ENCODE data around the gene G3BP1.

The G3BP1 gene

GRCh38 chr5:151798674-151799073 lies 26.9 kb downstream of the G3BP1 start:
- Histone ChIP-seq H3F3A (ENCODE audit: low read depth) (no peaks in the 10 kb centered on the region), H3K27me3 (ENCODE audit: insufficient read depth, low read length, poor library complexity, severe bottlenecking) (no peaks in the 10 kb centered on the region), H4K20me1 (ENCODE audit: insufficient read depth, low read length, poor library complexity, severe bottlenecking) (peaks cover 70% of the 10 kb centered on the region), H2AFZ (ENCODE audit: low read length) (no peak overlapping the region), H3K79me2 (ENCODE audit: insufficient read depth, low read length) (peaks cover 44% of the 10 kb centered on the region), H3K4me2 (ENCODE audit: low read depth, low read length, poor library complexity, severe bottlenecking) (no peak overlapping the region), H3K9ac (ENCODE audit: low read depth, low read length, poor library complexity, severe bottlenecking) (no peak overlapping the region), H3K9me2 (replicated peaks; ENCODE audit: low read depth, low read length) (no peaks in the 10 kb centered on the region), H3K4me1 (ENCODE audit: insufficient read depth, low read length, poor library complexity, severe bottlenecking) (no peaks in the 10 kb centered on the region), H3K4me3 (ENCODE audit: low read length, poor library complexity, severe bottlenecking) (no peak overlapping the region), H3K9me3 (ENCODE audit: insufficient read depth, low read depth, low read length) (no peaks in the 10 kb centered on the region), H3K36me3 (ENCODE audit: insufficient read depth, low read length) (peaks cover 97% of the 10 kb centered on the region)
- TF ChIP-seq, protein P1, sequence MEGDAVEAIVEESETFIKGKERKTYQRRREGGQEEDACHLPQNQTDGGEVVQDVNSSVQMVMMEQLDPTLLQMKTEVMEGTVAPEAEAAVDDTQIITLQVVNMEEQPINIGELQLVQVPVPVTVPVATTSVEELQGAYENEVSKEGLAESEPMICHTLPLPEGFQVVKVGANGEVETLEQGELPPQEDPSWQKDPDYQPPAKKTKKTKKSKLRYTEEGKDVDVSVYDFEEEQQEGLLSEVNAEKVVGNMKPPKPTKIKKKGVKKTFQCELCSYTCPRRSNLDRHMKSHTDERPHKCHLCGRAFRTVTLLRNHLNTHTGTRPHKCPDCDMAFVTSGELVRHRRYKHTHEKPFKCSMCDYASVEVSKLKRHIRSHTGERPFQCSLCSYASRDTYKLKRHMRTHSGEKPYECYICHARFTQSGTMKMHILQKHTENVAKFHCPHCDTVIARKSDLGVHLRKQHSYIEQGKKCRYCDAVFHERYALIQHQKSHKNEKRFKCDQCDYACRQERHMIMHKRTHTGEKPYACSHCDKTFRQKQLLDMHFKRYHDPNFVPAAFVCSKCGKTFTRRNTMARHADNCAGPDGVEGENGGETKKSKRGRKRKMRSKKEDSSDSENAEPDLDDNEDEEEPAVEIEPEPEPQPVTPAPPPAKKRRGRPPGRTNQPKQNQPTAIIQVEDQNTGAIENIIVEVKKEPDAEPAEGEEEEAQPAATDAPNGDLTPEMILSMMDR (conservative IDR thresholded peaks at IDR 0.05; ENCODE audit: low read length) = no peak

- peaks cover 65% of the 10 kb centered on the region for H4K20me1 ChIP-seq (ENCODE audit: insufficient read depth, low read length, poor library complexity, severe bottlenecking)
- H3K4me1 ChIP-seq (ENCODE audit: insufficient read depth, low read length, poor library complexity, severe bottlenecking) = no peaks in the 10 kb centered on the region
- no peak overlapping the region for H3K4me3 ChIP-seq (ENCODE audit: low read length, poor library complexity, severe bottlenecking)
- H3F3A ChIP-seq (ENCODE audit: low read depth) = no peaks in the 10 kb centered on the region
- TF ChIP-seq, protein P1 (conservative IDR thresholded peaks at IDR 0.05; ENCODE audit: low read length) = no peak
- TF ChIP-seq EZH2phosphoT487 (IDR thresholded peaks at IDR 0.05; ENCODE audit: borderline replicate concordance) = no peak
- peaks cover 37% of the 10 kb centered on the region for H3K79me2 ChIP-seq (ENCODE audit: insufficient read depth, low read length)
- H3K9me2 ChIP-seq (replicated peaks; ENCODE audit: low read depth, low read length) = no peaks in the 10 kb centered on the region
- no peak overlapping the region for H2AFZ ChIP-seq (ENCODE audit: low read length)
- H3K9me3 ChIP-seq (ENCODE audit: insufficient read depth, low read depth, low read length) = no peaks in the 10 kb centered on the region
- no peak overlapping the region for H3K9ac ChIP-seq (ENCODE audit: low read depth, low read length, poor library complexity, severe bottlenecking)
- no peak overlapping the region for H3K4me2 ChIP-seq (ENCODE audit: low read depth, low read length, poor library complexity, severe bottlenecking)
- H3K27me3 ChIP-seq (ENCODE audit: insufficient read depth, low read length, poor library complexity, severe bottlenecking) = no peaks in the 10 kb centered on the region
- peaks cover 97% of the 10 kb centered on the region for H3K36me3 ChIP-seq (ENCODE audit: insufficient read depth, low read length)
These were observed 27.7 kb downstream of the G3BP1 start for GRCh38 chr5:151799407-151799806.

DNA sequence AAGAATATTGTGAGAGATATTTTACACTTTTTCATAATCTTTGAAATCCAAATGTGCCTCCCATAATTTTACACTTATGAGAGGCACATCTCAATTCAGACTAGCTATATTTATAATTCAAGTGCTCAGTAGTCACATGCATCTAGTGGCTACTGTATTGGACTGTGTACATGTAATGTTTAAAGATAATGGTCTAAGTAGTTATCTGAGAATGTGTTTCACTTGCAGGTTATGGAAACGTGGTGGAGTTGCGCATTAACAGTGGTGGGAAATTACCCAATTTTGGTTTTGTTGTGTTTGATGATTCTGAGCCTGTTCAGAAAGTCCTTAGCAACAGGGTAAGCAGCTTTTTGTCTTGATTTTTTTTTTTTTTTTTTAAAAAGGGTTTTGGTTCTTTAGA lies 28.8 kb downstream of the G3BP1 start:
- Histone ChIP-seq H3K4me3 (ENCODE audit: low read length, poor library complexity, severe bottlenecking) (no peak overlapping the region), H4K20me1 (ENCODE audit: insufficient read depth, low read length, poor library complexity, severe bottlenecking) (peaks cover 55% of the 10 kb centered on the region), H3K36me3 (ENCODE audit: insufficient read depth, low read length) (peaks cover 97% of the 10 kb centered on the region), H3F3A (ENCODE audit: low read depth) (no peaks in the 10 kb centered on the region), H3K9me3 (ENCODE audit: insufficient read depth, low read depth, low read length) (no peaks in the 10 kb centered on the region), H3K27me3 (ENCODE audit: insufficient read depth, low read length, poor library complexity, severe bottlenecking) (no peaks in the 10 kb centered on the region), H3K79me2 (ENCODE audit: insufficient read depth, low read length) (peaks cover 32% of the 10 kb centered on the region), H2AFZ (ENCODE audit: low read length) (no peak overlapping the region), H3K4me2 (ENCODE audit: low read depth, low read length, poor library complexity, severe bottlenecking) (no peak overlapping the region), H3K9me2 (replicated peaks; ENCODE audit: low read depth, low read length) (no peaks in the 10 kb centered on the region), H3K9ac (ENCODE audit: low read depth, low read length, poor library complexity, severe bottlenecking) (no peak overlapping the region), H3K4me1 (ENCODE audit: insufficient read depth, low read length, poor library complexity, severe bottlenecking) (no peaks in the 10 kb centered on the region)
- TF ChIP-seq, protein P1 (conservative IDR thresholded peaks at IDR 0.05; ENCODE audit: low read length) = no peak
- no peak for TF ChIP-seq EZH2phosphoT487 (IDR thresholded peaks at IDR 0.05; ENCODE audit: borderline replicate concordance)

Measured in Loucy (cell line).